HG03565 (cell line): ENCODE results near the gene SYCE3.

Experiments used
- ATAC-seq: cut with Tn5 transposase; IDR thresholded peaks from one replicate; pipeline ENCODE4 v1.9.1; 2021; ENCODE audit warnings: mild to moderate bottlenecking, moderate library complexity; ENCODE audit not compliant: unreplicated experiment

Gene SYCE3

GRCh38 chr22:50532824-50533796 is 29.6 kb downstream of the SYCE3 start:
- no peak for ATAC-seq

GRCh38 chr22:50531962-50532674 is 30.6 kb downstream of the SYCE3 start:
- ATAC-seq: no peak

- peak; percentile 21 for ATAC-seq
These were observed 31.2 kb downstream of the SYCE3 start for GRCh38 chr22:50531546-50531961.

GRCh38 chr22:50530877-50531545 is 31.7 kb downstream of the SYCE3 start:
- no peak for ATAC-seq

- ATAC-seq: no peak
These were observed 32.2 kb downstream of the SYCE3 start for GRCh38 chr22:50530580-50530876.

GRCh38 chr22:50529897-50530579 is 32.7 kb downstream of the SYCE3 start, which contains the start of gene TYMP:
Gene TYMP, minus strand, starts transcription at chr22:50530012. Its CDS starts 303 bp downstream, at chr22:50529709.
- peak; percentile 15 for ATAC-seq

GRCh38 chr22:50529416-50529896 is 33.3 kb downstream of the SYCE3 start:
- no peak for ATAC-seq

- no peak for ATAC-seq
These were observed 33.9 kb downstream of the SYCE3 start for GRCh38 chr22:50528682-50529415.

GRCh38 chr22:50527921-50528681 is 34.6 kb downstream of the SYCE3 start:
- ATAC-seq: no peak

GRCh38 chr22:50526834-50527801 is 35.6 kb downstream of the SYCE3 start:
- ATAC-seq: no peak

GRCh38 chr22:50526108-50526833 is 36.4 kb downstream of the SYCE3 start:
- peak; percentile 17 for ATAC-seq

- ATAC-seq: no peak
These were observed 36.9 kb downstream of the SYCE3 start for GRCh38 chr22:50525858-50526107.

- ATAC-seq: peak; percentile 39
These were observed 37.4 kb downstream of the SYCE3 start, which contains the start of gene SCO2 for GRCh38 chr22:50525104-50525857. Gene SCO2, minus strand, starts transcription at chr22:50525598. Its CDS starts 1,187 bp downstream, at chr22:50524411.

GRCh38 chr22:50524676-50525103 is 38.0 kb downstream of the SYCE3 start:
- ATAC-seq: no peak

- ATAC-seq: no peak
These were observed 38.7 kb downstream of the SYCE3 start for GRCh38 chr22:50523806-50524675.

GRCh38 chr22:50523458-50523805 is 39.3 kb downstream of the SYCE3 start:
- no peak for ATAC-seq
